Neural progenitor cell (in vitro differentiated cells): ENCODE results near the gene METTL9.

ENCODE experiments used
- CTCF ChIP-seq: fragments of 200-600 bp; sonication (generic); IDR thresholded peaks from 2 replicates; pipeline ENCODE4 v1.5.1; 2017; ENCODE audit warnings: antibody characterized with exemption, mild to moderate bottlenecking
- EZH2 ChIP-seq: fragments of 200-600 bp; sonication (generic); IDR thresholded peaks from 2 replicates; pipeline ENCODE4 v1.6.1; 2017; ENCODE audit warnings: antibody characterized with exemption, mild to moderate bottlenecking, moderate library complexity
- EZH2phosphoT487 ChIP-seq: fragments of 200-600 bp; sonication (generic); IDR thresholded peaks from 2 replicates; pipeline ENCODE4 v1.6.1; 2017; ENCODE audit warnings: antibody characterized with exemption

DNA sequence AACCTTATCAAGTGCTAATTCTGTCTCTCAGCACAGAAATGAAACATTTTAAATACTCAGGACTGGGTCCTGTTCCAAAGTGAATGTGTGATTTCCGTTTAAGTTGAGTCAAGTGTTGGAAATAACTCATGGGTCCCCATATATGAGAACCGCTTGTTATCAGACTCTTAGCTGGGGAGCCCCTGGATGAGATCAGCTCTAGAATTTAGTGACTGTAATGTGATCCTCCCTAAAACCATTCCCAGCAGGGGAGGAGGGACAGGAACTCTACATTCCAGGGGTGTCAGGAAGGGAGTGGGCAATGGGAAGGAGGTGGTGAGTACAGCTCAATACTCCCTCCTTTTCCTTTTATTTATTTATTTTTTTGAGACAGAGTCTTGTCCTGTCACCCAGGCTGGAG, 101.9 kb downstream of the METTL9 start:
- TF ChIP-seq EZH2 (no peak), CTCF (no peak), EZH2phosphoT487 (no peak)
